Tibial nerve (tissue), 4 donors: Measurements from ENCODE around the gene NCOA5. TPM values are rescaled to one million over a fixed set of nuclear protein-coding genes. Genes with fewer than 3 reads are reported as not detected.

Experiments used
- DNase-seq, 2 donors: peaks; one replicate each; pipeline ENCODE4 v3.0.0-alpha.2; 2019; ENCODE audit warnings: low spot score in 2 of 2
- H3K27ac ChIP-seq, 4 donors: fragments of 200-600 bp; sonication (generic) in 3 of 4; one replicate each; pipeline ENCODE4 v1.5.1; 2017 to 2019; ENCODE audit warnings: mild to moderate bottlenecking in 1 of 4
- H3K27me3 ChIP-seq, 2 donors: fragments of 200-600 bp; sonication (generic) in 1 of 2; one replicate each; pipeline versions ENCODE4 v1.5.1 to v1.6.0; 2017 to 2019
- H3K36me3 ChIP-seq, 3 donors: fragments of 200-600 bp; sonication (generic); one replicate each; pipeline ENCODE4 v1.5.1; 2018 to 2019
- H3K4me1 ChIP-seq, 4 donors: fragments of 200-600 bp; sonication (generic) in 3 of 4; one replicate each; pipeline ENCODE4 v1.5.1; 2017 to 2019
- H3K4me3 ChIP-seq, 4 donors: fragments of 200-600 bp; sonication (generic) in 3 of 4; one replicate each; pipeline ENCODE4 v1.5.1; 2017 to 2019; ENCODE audit warnings: mild to moderate bottlenecking in 1 of 4, moderate library complexity in 1 of 4
- H3K9me3 ChIP-seq, 4 donors: fragments of 200-600 bp; sonication (generic) in 3 of 4; one replicate each; pipeline ENCODE4 v1.5.1; 2017 to 2019
- EP300 ChIP-seq, 2 donors: sonication (generic); formaldehyde crosslinking; IDR thresholded peaks; one replicate each; pipeline ENCODE4 v1.6.1; 2017; ENCODE audit warnings: antibody characterized with exemption in 2 of 2, mild to moderate bottlenecking in 1 of 2
- POLR2A ChIP-seq, 2 donors: fragments of 450-650 bp; IDR thresholded peaks; one replicate each; pipeline ENCODE4 v1.6.1; 2017; ENCODE audit warnings: antibody characterized with exemption in 2 of 2, mild to moderate bottlenecking in 2 of 2, moderate library complexity in 2 of 2
- WGBS, 2 donors: methylation state at CpG; one replicate each; pipeline ENCODE4 v1.1.5; 2018; 5-methylcytosine and 5-hydroxymethylcytosine counted together
- total RNA-seq, 4 donors: library from RNA; depleted of rRNA; stranded (reverse); fragments of >200 nt; gene quantifications; one replicate each; pipeline ENCODE4 v1.1.0, GENCODE V29; 2016
- TF ChIP-seq, protein P1 (sequence below), 5 experiments: fragments of 200-600 bp in 3 of 5; fragments of 450-650 bp in 2 of 5; sonication (generic) in 3 of 5; IDR thresholded peaks; one replicate each; pipeline ENCODE4 v1.5.1; 2016 to 2019; ENCODE audit warnings: antibody characterized with exemption in 5 of 5, mild to moderate bottlenecking in 3 of 5, moderate library complexity in 2 of 5

NCOA5 gene
- total RNA-seq, result 10 to 100 TPM; 34.8 to 71.4 (median 47.2) TPM

DNA sequence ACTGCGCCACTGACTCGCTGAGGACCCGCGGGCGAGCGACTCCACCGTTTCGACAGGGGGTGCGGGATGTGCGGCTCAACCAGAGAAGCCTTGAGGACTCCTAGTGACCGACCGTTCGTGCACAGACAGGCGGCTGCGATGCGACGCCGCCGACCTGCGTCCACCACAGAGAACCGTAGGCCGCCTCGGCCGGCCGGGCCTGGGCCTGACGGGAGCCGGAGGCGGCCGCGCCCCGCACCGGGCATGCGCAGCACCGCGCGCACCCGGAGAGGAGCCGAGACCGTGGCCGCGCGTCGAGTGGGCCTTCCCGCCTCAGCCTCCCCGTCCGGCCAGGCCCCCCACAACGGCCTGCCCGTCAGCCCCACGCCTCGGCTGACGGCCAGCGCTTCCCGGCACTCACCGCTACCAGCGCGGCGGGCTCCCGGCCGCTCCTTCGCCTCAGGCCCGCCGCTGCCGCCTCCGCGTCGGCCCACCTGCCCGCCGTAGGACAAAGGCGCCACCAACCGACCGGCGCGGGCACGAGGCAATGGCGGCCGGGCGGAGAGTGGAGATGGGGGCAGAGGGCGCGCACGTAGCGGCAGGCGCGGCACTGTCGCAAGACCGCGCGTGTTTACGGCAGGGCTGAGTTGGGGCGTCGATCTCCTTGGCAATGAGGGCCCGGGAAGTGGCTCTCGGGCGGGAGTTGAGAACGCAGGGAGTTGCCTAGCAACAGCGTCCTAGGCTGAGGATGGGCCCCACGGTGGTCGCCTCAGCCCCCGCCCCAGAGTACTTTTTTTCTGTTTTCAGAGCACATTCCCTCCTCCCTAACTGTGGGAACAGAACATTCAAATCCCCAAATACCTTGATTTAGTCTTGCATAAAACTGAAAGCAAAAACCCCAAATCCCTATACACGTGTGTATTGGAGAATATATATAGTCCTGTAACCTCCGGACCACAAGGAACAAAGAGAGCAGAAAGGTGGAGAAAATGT lies at the start of gene NCOA5:
Gene NCOA5 (minus strand): TSS at position 546 of the 972 bp plus-strand sequence. CDS start 10,538 bp downstream, outside the sequence.
- Histone ChIP-seq H3K9me3 (no peaks in the 10 kb centered on the region), H3K27ac (peak within 1 kb of the TSS; percentile 98 to 100 (median 99)), H3K4me3 (peak within 1 kb of the TSS; percentile 77 to 99 (median 79)), H3K27me3 (no peaks in the 10 kb centered on the region), H3K36me3 (no peaks in the 10 kb centered on the region), H3K4me1 (peaks cover 0 to 48% (median 43%) of the 10 kb centered on the region in 4 donors)
- peak; percentile 90 to 92 for DNase-seq
- TF ChIP-seq, protein P1, sequence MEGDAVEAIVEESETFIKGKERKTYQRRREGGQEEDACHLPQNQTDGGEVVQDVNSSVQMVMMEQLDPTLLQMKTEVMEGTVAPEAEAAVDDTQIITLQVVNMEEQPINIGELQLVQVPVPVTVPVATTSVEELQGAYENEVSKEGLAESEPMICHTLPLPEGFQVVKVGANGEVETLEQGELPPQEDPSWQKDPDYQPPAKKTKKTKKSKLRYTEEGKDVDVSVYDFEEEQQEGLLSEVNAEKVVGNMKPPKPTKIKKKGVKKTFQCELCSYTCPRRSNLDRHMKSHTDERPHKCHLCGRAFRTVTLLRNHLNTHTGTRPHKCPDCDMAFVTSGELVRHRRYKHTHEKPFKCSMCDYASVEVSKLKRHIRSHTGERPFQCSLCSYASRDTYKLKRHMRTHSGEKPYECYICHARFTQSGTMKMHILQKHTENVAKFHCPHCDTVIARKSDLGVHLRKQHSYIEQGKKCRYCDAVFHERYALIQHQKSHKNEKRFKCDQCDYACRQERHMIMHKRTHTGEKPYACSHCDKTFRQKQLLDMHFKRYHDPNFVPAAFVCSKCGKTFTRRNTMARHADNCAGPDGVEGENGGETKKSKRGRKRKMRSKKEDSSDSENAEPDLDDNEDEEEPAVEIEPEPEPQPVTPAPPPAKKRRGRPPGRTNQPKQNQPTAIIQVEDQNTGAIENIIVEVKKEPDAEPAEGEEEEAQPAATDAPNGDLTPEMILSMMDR (IDR thresholded peaks at IDR 0.05), result peak in 3 of 5 experiments; percentile 6 to 75 (median 30)
- TF ChIP-seq POLR2A (IDR thresholded peaks at IDR 0.05) (peak; percentile 81 to 88), EP300 (IDR thresholded peaks at IDR 0.05) (peak; percentile 58 to 95)
- 0% methylated on average over 15 to 65 of the region's 100 CpGs for WGBS, 2 donors

DNA sequence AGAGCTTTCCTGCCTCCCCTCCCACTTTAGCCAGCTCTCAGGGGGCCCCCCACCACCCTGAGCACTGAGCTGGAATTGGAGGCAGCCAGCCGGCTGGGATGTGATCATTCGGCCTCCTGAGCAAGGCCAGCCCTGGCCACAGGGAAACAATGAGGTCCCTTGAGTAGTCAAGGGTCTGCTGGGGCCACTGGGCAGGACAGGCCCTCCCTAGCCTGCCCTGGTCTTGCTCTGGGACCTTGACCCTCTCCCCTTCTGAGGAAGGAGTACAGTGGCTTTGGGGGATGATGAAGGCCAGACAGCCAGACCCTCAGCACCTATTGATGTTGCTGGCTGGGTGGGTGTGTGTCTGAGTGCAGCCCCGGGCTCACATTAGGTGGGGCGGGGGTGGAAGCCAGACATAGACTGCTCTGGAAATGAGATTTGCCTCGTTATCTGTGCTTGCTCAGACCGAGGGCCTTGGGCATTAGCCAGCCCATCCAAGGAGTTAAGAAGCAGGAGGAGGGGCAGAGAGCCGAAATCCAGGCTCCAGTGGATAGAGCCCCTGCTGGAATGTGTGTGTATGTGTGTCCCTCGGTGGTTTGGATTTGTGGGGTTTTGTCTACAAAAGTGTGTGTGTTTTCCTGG lies 49.6 kb upstream of the NCOA5 start:
- 22 to 39% methylated on average over 8 of the region's 8 CpGs for WGBS, 2 donors
- H3K27ac ChIP-seq, result no peak overlapping the region
- H3K27me3 ChIP-seq, result peaks cover 0 to 39% of the 10 kb centered on the region in 2 donors
- no peak for DNase-seq
- H3K9me3 ChIP-seq, result no peaks in the 10 kb centered on the region
- H3K4me1 ChIP-seq, result peaks cover 0 to 6% (median 0%) of the 10 kb centered on the region in 4 donors
- H3K4me3 ChIP-seq, result no peak overlapping the region
- TF ChIP-seq EP300 (IDR thresholded peaks at IDR 0.05) (no peak), POLR2A (IDR thresholded peaks at IDR 0.05) (no peak)
- TF ChIP-seq, protein P1 (IDR thresholded peaks at IDR 0.05), result no peak
- no peaks in the 10 kb centered on the region for H3K36me3 ChIP-seq

DNA sequence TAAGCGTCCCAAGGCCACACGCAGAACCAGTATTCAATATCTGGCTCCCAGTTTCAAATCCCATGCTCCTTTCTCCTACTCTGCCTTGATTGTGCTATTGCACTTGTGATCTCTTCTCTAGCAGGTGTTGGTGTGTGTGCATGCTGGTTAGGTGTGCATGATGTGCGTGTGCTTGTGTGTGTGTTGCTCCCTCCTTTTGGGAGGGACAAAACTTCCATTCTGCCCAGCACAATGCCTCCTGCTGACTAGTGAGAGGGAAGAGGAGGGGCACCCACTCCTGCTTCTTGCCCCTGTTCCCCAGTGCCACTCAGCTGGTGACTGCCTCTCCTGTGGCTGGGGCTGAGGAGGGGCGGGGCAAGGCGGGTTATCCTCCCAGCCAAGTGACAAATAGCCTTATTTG lies 48.1 kb upstream of the NCOA5 start:
- 78 to 82% methylated on average over 4 to 5 of the region's 5 CpGs for WGBS, 2 donors

DNA sequence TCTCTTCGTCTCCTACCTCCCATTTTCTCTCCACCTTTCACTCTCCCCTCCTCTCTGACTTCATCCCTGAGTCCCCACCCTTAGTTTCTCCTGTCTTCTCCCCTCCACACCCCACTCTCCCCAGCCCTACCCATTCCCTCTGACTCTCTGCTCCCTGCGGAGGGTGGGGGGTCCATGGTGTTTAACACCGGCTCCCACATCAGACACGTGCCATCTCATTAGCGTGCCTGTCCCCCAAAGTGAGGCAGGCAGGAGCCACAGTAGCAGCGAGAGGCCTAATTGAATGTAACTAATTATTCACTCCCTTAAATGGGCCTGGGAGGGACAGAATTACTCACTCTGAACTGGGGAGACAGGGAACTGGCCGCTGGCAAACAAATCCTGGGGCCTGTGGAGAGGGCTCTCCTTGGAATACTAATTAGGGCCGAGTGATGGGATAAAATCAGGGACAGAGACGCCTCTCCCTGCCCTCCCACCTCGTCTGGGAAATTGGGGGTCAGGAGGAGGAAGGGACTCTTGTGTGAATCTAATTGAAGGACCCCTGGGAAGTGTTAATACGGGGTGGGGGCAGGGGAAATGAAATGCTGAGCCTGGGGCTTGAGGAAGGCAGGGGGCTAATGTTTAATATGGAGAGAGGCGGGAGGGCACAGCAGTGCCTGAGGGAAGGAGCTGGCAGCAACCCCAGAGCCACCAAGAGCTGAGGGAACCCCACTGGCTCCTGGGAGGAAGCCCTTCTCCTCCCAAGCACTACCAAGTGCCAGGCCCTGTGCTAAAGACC lies 46.3 kb upstream of the NCOA5 start:
- Histone ChIP-seq H3K9me3 (no peaks in the 10 kb centered on the region), H3K4me3 (no peak overlapping the region), H3K36me3 (no peaks in the 10 kb centered on the region), H3K4me1 (peaks cover 0 to 23% (median 9%) of the 10 kb centered on the region in 4 donors), H3K27me3 (peaks cover 0 to 31% of the 10 kb centered on the region in 2 donors), H3K27ac (no peak overlapping the region)
- 60 to 69% methylated on average over 12 of the region's 12 CpGs for WGBS, 2 donors
- TF ChIP-seq, protein P1 (IDR thresholded peaks at IDR 0.05), result no peak
- no peak for TF ChIP-seq POLR2A (IDR thresholded peaks at IDR 0.05)
- DNase-seq, result no peak

More for the DNA sequence above, 48.1 kb upstream of the NCOA5 start:
- Histone ChIP-seq H3K27me3 (peaks cover 0 to 39% of the 10 kb centered on the region in 2 donors), H3K4me3 (no peak overlapping the region), H3K9me3 (no peaks in the 10 kb centered on the region), H3K4me1 (peaks cover 0 to 10% (median 3%) of the 10 kb centered on the region in 4 donors), H3K27ac (no peak overlapping the region), H3K36me3 (no peaks in the 10 kb centered on the region)
- TF ChIP-seq EP300 (IDR thresholded peaks at IDR 0.05), result no peak
- TF ChIP-seq, protein P1 (IDR thresholded peaks at IDR 0.05), result no peak
- TF ChIP-seq POLR2A (IDR thresholded peaks at IDR 0.05), result no peak
- no peak for DNase-seq
